T-helper 22 cell (primary cell): Measurements from ENCODE around the gene ELMO2.

ENCODE experiments used
- DNase-seq: peaks from one replicate; pipeline ENCODE4 v3.0.0-alpha.2; 2020; ENCODE audit warnings: low read depth

Gene ELMO2

GRCh38 chr20:46366826-46367225, 39.6 kb downstream of the ELMO2 start:
- DNase-seq: no peak

- DNase-seq: no peak
These were observed 40.8 kb downstream of the ELMO2 start for GRCh38 chr20:46365487-46366220.

GRCh38 chr20:46364670-46365486, 41.5 kb downstream of the ELMO2 start:
- DNase-seq: no peak

- peak; percentile 79 for DNase-seq
These were observed 42.3 kb downstream of the ELMO2 start for GRCh38 chr20:46363874-46364669.

GRCh38 chr20:46362921-46363867, 43.2 kb downstream of the ELMO2 start:
- DNase-seq: no peak

- DNase-seq: no peak
These were observed 44.6 kb downstream of the ELMO2 start for GRCh38 chr20:46361811-46362210.

GRCh38 chr20:46361381-46361780, 45.0 kb downstream of the ELMO2 start:
- DNase-seq: peak; percentile 46

- DNase-seq: no peak
These were observed 47.1 kb downstream of the ELMO2 start for GRCh38 chr20:46359233-46359751.

GRCh38 chr20:46358346-46359058, 47.9 kb downstream of the ELMO2 start:
- no peak for DNase-seq

- no peak for DNase-seq
These were observed 49.3 kb downstream of the ELMO2 start for GRCh38 chr20:46357030-46357514.

- no peak for DNase-seq
These were observed 50.0 kb downstream of the ELMO2 start for GRCh38 chr20:46356195-46357029.

- no peak for DNase-seq
These were observed 50.6 kb downstream of the ELMO2 start for GRCh38 chr20:46355778-46356177.

GRCh38 chr20:46354920-46355654, 51.3 kb downstream of the ELMO2 start:
- DNase-seq: no peak

- DNase-seq: no peak
These were observed 52.2 kb downstream of the ELMO2 start for GRCh38 chr20:46354207-46354555.

- no peak for DNase-seq
These were observed 52.8 kb downstream of the ELMO2 start for GRCh38 chr20:46353500-46354206.

- DNase-seq: no peak
These were observed 54.0 kb downstream of the ELMO2 start for GRCh38 chr20:46352370-46352938.

GRCh38 chr20:46351357-46352058, 54.9 kb downstream of the ELMO2 start:
- no peak for DNase-seq
